ENCODE results near the gene ZBTB7B. TPM values are rescaled to one million over a fixed set of nuclear protein-coding genes. Genes with fewer than 3 reads are reported as not detected.

The ZBTB7B gene
- total RNA-seq, 4 donors from 2014 or later, result 44.6 to 53.4 (median 49.5) TPM

GRCh38 chr1:155023627-155024026 is 21.0 kb downstream of the ZBTB7B start:
- 80 to 86% methylated on average over 5 of the region's 5 CpGs for WGBS, 2 donors
- TF ChIP-seq EP300 (IDR thresholded peaks at IDR 0.05), result no peak
- no peak for TF ChIP-seq POLR2A (IDR thresholded peaks at IDR 0.05)
- TF ChIP-seq, protein P1, sequence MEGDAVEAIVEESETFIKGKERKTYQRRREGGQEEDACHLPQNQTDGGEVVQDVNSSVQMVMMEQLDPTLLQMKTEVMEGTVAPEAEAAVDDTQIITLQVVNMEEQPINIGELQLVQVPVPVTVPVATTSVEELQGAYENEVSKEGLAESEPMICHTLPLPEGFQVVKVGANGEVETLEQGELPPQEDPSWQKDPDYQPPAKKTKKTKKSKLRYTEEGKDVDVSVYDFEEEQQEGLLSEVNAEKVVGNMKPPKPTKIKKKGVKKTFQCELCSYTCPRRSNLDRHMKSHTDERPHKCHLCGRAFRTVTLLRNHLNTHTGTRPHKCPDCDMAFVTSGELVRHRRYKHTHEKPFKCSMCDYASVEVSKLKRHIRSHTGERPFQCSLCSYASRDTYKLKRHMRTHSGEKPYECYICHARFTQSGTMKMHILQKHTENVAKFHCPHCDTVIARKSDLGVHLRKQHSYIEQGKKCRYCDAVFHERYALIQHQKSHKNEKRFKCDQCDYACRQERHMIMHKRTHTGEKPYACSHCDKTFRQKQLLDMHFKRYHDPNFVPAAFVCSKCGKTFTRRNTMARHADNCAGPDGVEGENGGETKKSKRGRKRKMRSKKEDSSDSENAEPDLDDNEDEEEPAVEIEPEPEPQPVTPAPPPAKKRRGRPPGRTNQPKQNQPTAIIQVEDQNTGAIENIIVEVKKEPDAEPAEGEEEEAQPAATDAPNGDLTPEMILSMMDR (IDR thresholded peaks at IDR 0.05), result no peak
- peaks cover 0 to 23% (median 3%) of the 10 kb centered on the region in 4 donors for H3K4me1 ChIP-seq
- H3K4me3 ChIP-seq, result no peak overlapping the region
- DNase-seq (ENCODE audit: low spot score in 2 of 2), result no peak
- H3K27ac ChIP-seq, result no peak overlapping the region
- H3K9me3 ChIP-seq, result no peaks in the 10 kb centered on the region
- H3K27me3 ChIP-seq, result no peaks in the 10 kb centered on the region
- H3K36me3 ChIP-seq, result peaks cover 0 to 7% (median 0%) of the 10 kb centered on the region in 3 donors

DNA sequence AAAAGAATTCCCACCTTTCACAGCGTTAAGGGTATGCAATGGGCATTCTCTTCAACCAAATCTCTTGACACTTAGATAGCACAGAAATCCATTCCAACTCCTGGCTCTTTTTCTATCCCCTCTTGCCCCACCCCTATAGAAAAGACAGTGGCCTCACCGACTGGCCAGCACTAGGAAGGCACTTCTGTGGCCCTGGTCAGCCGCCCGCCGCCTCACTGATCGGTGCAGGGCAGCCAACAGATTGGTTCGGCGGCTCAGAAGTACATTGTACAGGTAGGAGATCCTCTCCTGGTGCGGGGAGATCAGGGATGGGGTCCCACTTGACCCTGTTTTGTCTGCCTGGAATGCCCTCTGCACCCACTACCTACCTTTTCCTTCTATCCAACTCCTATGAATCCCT is 21.7 kb downstream of the ZBTB7B start:
- WGBS, 2 donors, result 87 to 88% methylated on average over 9 of the region's 9 CpGs
- DNase-seq (ENCODE audit: low spot score in 2 of 2), result no peak
- H3K27ac ChIP-seq, result no peak overlapping the region
- TF ChIP-seq EP300 (IDR thresholded peaks at IDR 0.05) (no peak), POLR2A (IDR thresholded peaks at IDR 0.05) (no peak)
- TF ChIP-seq, protein P1 (IDR thresholded peaks at IDR 0.05), result no peak
- H3K9me3 ChIP-seq, result no peaks in the 10 kb centered on the region
- peaks cover 0 to 7% (median 0%) of the 10 kb centered on the region in 3 donors for H3K36me3 ChIP-seq
- H3K4me3 ChIP-seq, result no peak overlapping the region
- H3K4me1 ChIP-seq, result peaks cover 0 to 16% (median 0%) of the 10 kb centered on the region in 4 donors
- H3K27me3 ChIP-seq, result no peaks in the 10 kb centered on the region

DNA sequence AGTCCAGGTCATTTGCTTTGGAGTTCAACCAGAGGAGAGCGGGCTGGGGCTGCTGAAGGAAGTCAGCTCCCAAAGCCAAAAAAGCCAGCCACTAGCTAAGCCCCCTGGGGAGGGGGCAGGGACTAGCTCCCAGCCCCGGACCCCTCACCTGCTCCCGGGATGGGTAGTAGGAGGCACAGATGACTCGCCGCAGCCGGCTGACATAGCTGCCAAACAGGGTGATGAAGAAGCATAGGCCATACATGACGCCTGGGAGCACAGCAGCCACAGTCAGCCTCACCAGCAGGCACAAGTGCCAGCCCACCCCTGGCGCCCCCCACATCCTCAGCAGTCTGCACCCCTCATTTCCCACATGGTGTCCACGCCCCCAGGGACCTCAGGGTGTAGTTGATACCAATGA is 23.6 kb downstream of the ZBTB7B start:
- TF ChIP-seq POLR2A (IDR thresholded peaks at IDR 0.05) (no peak), EP300 (IDR thresholded peaks at IDR 0.05) (no peak)
- TF ChIP-seq, protein P1 (IDR thresholded peaks at IDR 0.05), result no peak
- DNase-seq (ENCODE audit: low spot score in 2 of 2), result no peak
- no peak overlapping the region for H3K27ac ChIP-seq

DNA sequence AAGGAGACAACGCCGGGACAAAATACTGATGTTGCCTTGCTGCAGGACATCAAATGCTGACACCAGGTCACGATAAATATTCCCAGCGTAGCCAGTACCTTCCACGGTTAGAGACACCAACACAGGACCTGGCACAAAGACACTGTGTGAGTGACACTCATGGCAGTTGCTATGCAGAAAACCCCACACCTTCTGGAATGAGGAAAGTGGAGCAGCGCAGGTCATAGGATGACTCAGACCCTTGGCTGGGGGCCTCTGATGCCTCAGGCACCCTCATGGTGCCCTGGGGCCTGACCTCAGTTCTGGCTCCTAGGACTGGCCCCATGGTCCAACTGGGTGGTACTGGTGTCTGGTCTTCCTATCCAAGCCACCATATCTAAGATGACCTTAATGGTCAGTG is 24.0 kb downstream of the ZBTB7B start:
- no peak for DNase-seq (ENCODE audit: low spot score in 2 of 2)
- Histone ChIP-seq H3K4me3 (no peak overlapping the region), H3K9me3 (no peaks in the 10 kb centered on the region), H3K36me3 (peaks cover 0 to 7% (median 0%) of the 10 kb centered on the region in 3 donors), H3K27ac (no peak overlapping the region), H3K27me3 (no peaks in the 10 kb centered on the region), H3K4me1 (peaks cover 0 to 7% (median 0%) of the 10 kb centered on the region in 4 donors)
- TF ChIP-seq, protein P1 (IDR thresholded peaks at IDR 0.05), result no peak
- TF ChIP-seq EP300 (IDR thresholded peaks at IDR 0.05) (no peak), POLR2A (IDR thresholded peaks at IDR 0.05) (no peak)
- WGBS, 2 donors, result 88 to 90% methylated on average over 6 of the region's 6 CpGs

More for the DNA sequence above, 23.6 kb downstream of the ZBTB7B start:
- peaks cover 0 to 7% (median 0%) of the 10 kb centered on the region in 3 donors for H3K36me3 ChIP-seq
- peaks cover 0 to 7% (median 0%) of the 10 kb centered on the region in 4 donors for H3K4me1 ChIP-seq
- no peaks in the 10 kb centered on the region for H3K9me3 ChIP-seq
- WGBS, 2 donors, result 65 to 67% methylated on average over 9 of the region's 9 CpGs
- H3K27me3 ChIP-seq, result no peaks in the 10 kb centered on the region
- H3K4me3 ChIP-seq, result no peak overlapping the region

- TF ChIP-seq, protein P1 (IDR thresholded peaks at IDR 0.05), result no peak
- TF ChIP-seq EP300 (IDR thresholded peaks at IDR 0.05) (no peak), POLR2A (IDR thresholded peaks at IDR 0.05) (no peak)
- no peaks in the 10 kb centered on the region for H3K36me3 ChIP-seq
- no peaks in the 10 kb centered on the region for H3K9me3 ChIP-seq
- no peaks in the 10 kb centered on the region for H3K27me3 ChIP-seq
- WGBS, 2 donors, result 76 to 80% methylated on average over 7 to 15 of the region's 16 CpGs
- H3K4me1 ChIP-seq, result no peaks in the 10 kb centered on the region
- DNase-seq (ENCODE audit: low spot score in 2 of 2), result no peak
- H3K27ac ChIP-seq, result no peak overlapping the region
- no peak overlapping the region for H3K4me3 ChIP-seq
These were observed 27.1 kb downstream of the ZBTB7B start for GRCh38 chr1:155029513-155030242.

Measured in tibial nerve (tissue), 4 donors.